Measurements from ENCODE around the gene NADSYN1. TPM values are rescaled to one million over a fixed set of nuclear protein-coding genes. Genes with fewer than 3 reads are reported as not detected.
"Not testable (repeated sequence)": the region's sequence is repeated elsewhere in the genome, so short reads cannot be mapped to it uniquely, and the experiment has no call there.

NADSYN1 gene
- total RNA-seq, 4 donors from 2014 or later: 21.6 to 62.0 (median 41.8) TPM

GRCh38 chr11:71518506-71519471 is 65.8 kb downstream of the NADSYN1 start:
- ATAC-seq: no peak
- Histone ChIP-seq H3K27ac (no peak overlapping the region), H3K4me1 (no peaks in the 10 kb centered on the region), H3K9me3 (no peaks in the 10 kb centered on the region), H3K4me3 (no peak overlapping the region), H3K27me3 (no peaks in the 10 kb centered on the region), H3K36me3 (no peaks in the 10 kb centered on the region)
- WGBS, 2 donors (ENCODE audit: low coverage in 1 of 2): 90% methylated on average over 2 to 12 of the region's 55 CpGs
- TF ChIP-seq POLR2AphosphoS5 (IDR thresholded peaks at IDR 0.05): no peak
- TF ChIP-seq EP300 (IDR thresholded peaks at IDR 0.05): no peak
- TF ChIP-seq POLR2A (IDR thresholded peaks at IDR 0.05): no peak
- TF ChIP-seq CTCF (IDR thresholded peaks at IDR 0.05): no peak

GRCh38 chr11:71519546-71519945 is 66.5 kb downstream of the NADSYN1 start:
- H3K36me3 ChIP-seq: no peaks in the 10 kb centered on the region
- WGBS, 2 donors (ENCODE audit: low coverage in 1 of 2): 32 to 100% methylated on average over 2 to 3 of the region's 10 CpGs

DNA sequence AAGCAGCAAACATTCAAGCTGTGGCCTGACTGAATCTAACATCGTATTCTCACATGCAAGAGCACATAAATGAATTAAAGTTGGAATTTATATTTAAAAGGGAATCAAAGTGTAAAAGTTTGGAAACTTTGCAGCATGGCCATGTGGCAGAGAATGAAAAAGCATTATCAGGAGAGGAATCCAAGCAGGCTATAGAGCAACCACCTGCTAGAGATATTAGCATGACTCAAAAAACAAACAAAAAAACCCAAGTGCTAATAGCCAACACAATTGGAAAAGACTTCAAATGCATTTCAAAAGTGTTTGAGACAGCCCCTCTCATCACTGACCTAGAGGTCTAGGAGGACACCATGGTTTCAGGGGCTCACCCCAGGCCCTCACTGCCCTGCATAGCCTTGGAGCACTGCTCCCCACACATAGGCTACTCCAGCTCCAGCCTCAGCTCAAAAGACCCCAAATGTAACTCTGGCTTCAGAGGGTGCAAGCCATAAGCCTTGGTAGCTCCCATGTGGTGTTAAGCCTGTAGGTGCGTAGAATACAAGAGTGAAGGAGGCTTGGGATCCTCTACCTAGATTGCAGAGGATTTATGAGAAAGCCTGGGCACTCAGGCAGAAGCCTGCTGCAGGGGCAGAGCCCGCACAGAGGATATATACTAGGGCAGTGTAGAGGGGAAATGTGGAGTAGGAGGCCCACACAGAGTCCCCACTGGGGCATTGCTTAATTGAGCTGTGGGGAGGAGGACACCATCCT is 72.4 kb downstream of the NADSYN1 start:
- no peaks in the 10 kb centered on the region for H3K36me3 ChIP-seq
- no peak overlapping the region for H3K4me3 ChIP-seq
- H3K27me3 ChIP-seq: peaks cover 6% of the 10 kb centered on the region
- no peak for TF ChIP-seq POLR2A (IDR thresholded peaks at IDR 0.05)
- WGBS, 2 donors (ENCODE audit: low coverage in 1 of 2): 92 to 100% methylated on average over 1 of the region's 3 CpGs
- ATAC-seq: no peak
- H3K4me1 ChIP-seq: no peaks in the 10 kb centered on the region
- H3K27ac ChIP-seq: no peak overlapping the region
- H3K9me3 ChIP-seq: peaks cover 0 to 10% (median 0%) of the 10 kb centered on the region in 3 donors

More at GRCh38 chr11:71519546-71519945, 66.5 kb downstream of the NADSYN1 start:
- H3K4me1 ChIP-seq: no peaks in the 10 kb centered on the region
- H3K9me3 ChIP-seq: no peaks in the 10 kb centered on the region
- no peak overlapping the region for H3K27ac ChIP-seq
- no peak overlapping the region for H3K4me3 ChIP-seq
- no peaks in the 10 kb centered on the region for H3K27me3 ChIP-seq
- no peak for ATAC-seq
- no peak for TF ChIP-seq CTCF (IDR thresholded peaks at IDR 0.05)
- TF ChIP-seq POLR2A (IDR thresholded peaks at IDR 0.05): no peak
- TF ChIP-seq EP300 (IDR thresholded peaks at IDR 0.05): no peak
- no peak for TF ChIP-seq POLR2AphosphoS5 (IDR thresholded peaks at IDR 0.05)

GRCh38 chr11:71525938-71526495 is 73.0 kb downstream of the NADSYN1 start:
- TF ChIP-seq CTCF (IDR thresholded peaks at IDR 0.05): no peak
- TF ChIP-seq EP300 (IDR thresholded peaks at IDR 0.05): no peak
- no peak for TF ChIP-seq POLR2A (IDR thresholded peaks at IDR 0.05)
- TF ChIP-seq POLR2AphosphoS5 (IDR thresholded peaks at IDR 0.05): no peak
- peaks cover 0 to 10% (median 0%) of the 10 kb centered on the region in 3 donors for H3K9me3 ChIP-seq
- H3K27me3 ChIP-seq: peaks cover 6% of the 10 kb centered on the region
- H3K36me3 ChIP-seq: no peaks in the 10 kb centered on the region
- H3K4me3 ChIP-seq: no peak overlapping the region
- H3K27ac ChIP-seq: no peak overlapping the region
- H3K4me1 ChIP-seq: no peaks in the 10 kb centered on the region
- 40 to 54% methylated on average over 1 of the region's 2 CpGs for WGBS, 2 donors (ENCODE audit: low coverage in 1 of 2)
- no peak for ATAC-seq

DNA sequence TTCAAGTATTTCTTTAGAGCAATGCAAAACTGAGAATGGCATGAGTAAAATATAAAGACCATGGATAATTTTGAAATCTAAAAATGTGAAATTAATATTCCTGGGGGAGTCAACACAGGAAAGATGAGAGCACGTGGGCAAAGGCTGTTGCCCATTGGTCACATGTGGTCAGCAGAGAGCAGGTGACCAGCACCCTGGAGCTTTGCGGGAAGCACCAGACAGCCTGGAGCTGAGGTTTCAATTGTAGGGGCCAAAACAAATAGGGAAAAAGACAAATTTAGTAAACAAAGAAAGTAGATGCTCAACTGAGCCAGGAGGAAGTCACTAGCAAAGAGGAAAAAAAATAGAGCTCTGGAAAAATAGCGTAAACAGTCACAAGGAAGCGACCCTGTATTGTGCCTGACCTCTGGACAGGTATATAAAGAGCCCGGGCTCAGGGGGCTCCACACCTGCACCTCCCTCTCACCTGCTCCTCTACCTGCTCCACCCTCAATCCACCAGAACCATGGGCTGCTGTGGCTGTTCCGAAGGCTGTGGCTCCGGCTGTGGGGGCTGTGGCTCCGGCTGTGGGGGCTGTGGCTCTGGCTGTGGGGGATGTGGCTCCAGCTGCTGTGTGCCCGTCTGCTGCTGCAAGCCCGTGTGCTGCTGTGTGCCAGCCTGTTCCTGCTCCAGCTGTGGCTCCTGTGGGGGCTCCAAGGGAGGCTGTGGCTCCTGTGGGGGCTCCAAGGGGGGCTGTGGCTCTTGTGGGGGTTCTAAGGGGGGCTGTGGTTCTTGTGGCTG is 74.0 kb downstream of the NADSYN1 start, which contains the start of gene KRTAP5-7:
Gene KRTAP5-7 (plus strand): TSS at position 472 of the 780 bp plus-strand sequence. CDS start 34 bp downstream, at position 506.
- not testable (repeated sequence) for H3K27ac ChIP-seq, ATAC-seq, H3K4me3 ChIP-seq, H3K36me3 ChIP-seq, H3K4me1 ChIP-seq, H3K27me3 ChIP-seq
- WGBS, 2 donors (ENCODE audit: low coverage in 1 of 2): 60 to 71% methylated on average over 5 to 7 of the region's 10 CpGs
- H3K9me3 ChIP-seq: peaks cover 0 to 10% (median 0%) of the 10 kb centered on the region in 3 donors

All from gastroesophageal sphincter (tissue), 4 donors.